Measurements from ENCODE around the gene ZNF70. TPM values are rescaled to one million over a fixed set of nuclear protein-coding genes. Genes with fewer than 3 reads are reported as not detected.
A peak's percentile ranks its signal among the peaks of the same experiment; 100 is the strongest.

The ZNF70 gene
- total and polyA plus RNA-seq, 2 of the 4 experiments (the other 2 are of a cell fraction): 2.3 to 4.3 TPM

- Histone ChIP-seq H2BK15ac (ENCODE audit: low read depth, low read length) (no peak overlapping the region; the same call in 2 of the 3 replicates), H2AFZ (replicated peaks; ENCODE audit: low read length, poor library complexity) (peak overlapping the region; percentile 100), H3K18ac (ENCODE audit: low read depth, low read length) (peak overlapping the region; percentile 36; the same call in 1 of the 2 replicates), H4K5ac (ENCODE audit: low read depth, low read length) (peak overlapping the region; percentile 97), H4K8ac (ENCODE audit: low read depth in 2 of 2, low read length in 2 of 2) (peak overlapping the region; percentile 92 to 97), H3K79me1 (ENCODE audit: low read depth in 1 of 2, low read length in 2 of 2) (peaks cover 10 to 27% of the 10 kb centered on the region in 2 experiments), H3K9me1 (ENCODE audit: insufficient read depth, low read length) (peaks cover 13% of the 10 kb centered on the region), H3K4me2 (ENCODE audit: low read depth, low read length) (peak overlapping the region; percentile 81), H2BK5ac (ENCODE audit: low read depth, low read length, poor library complexity, severe bottlenecking) (peak overlapping the region; percentile 51), H3K56ac (ENCODE audit: extremely low read depth, insufficient read depth, low read length) (peak overlapping the region; percentile 68; the same call in 1 of the 2 replicates), H3K27ac (ENCODE audit: insufficient read depth, low read length) (peak overlapping the region; percentile 65), H3K27me3 (ENCODE audit: control insufficient read depth, insufficient read depth, low read length) (no peaks in the 10 kb centered on the region), H3K9ac (ENCODE audit: low read depth, low read length) (peak overlapping the region; percentile 63), H2AK5ac (ENCODE audit: low read depth, low read length) (0 out of 2 replicates have a peak overlapping the region, but pooled peaks have one; percentile 20), H2BK120ac (ENCODE audit: low read depth, low read length) (peak overlapping the region; percentile 79; the same call in 1 of the 2 replicates), H2BK20ac (ENCODE audit: low read depth, low read length) (peak overlapping the region; percentile 76; the same call in 1 of the 2 replicates), H3K9me3 (ENCODE audit: control insufficient read depth, insufficient read depth, low read length) (no peaks in the 10 kb centered on the region), H3K4me3 (ENCODE audit: insufficient read depth, low read depth, low read length) (peak overlapping the region; percentile 73), H4K20me1 (ENCODE audit: insufficient read depth, low read length) (no peaks in the 10 kb centered on the region), H3K4ac (ENCODE audit: low read depth, low read length) (peak overlapping the region; percentile 91), H3K36me3 (ENCODE audit: control insufficient read depth, insufficient read depth, low read length) (peaks cover 14% of the 10 kb centered on the region), H4K91ac (ENCODE audit: insufficient read depth, low read depth, low read length) (peak overlapping the region; percentile 89), H3K4me1 (ENCODE audit: control insufficient read depth, insufficient read depth, low read length) (0 out of 2 replicates have a peak, but pooled peaks cover 5% of the 10 kb centered on the region), H3K23ac (ENCODE audit: low read depth, low read length) (no peak overlapping the region), H3K14ac (replicated peaks; ENCODE audit: low read depth, low read length) (peak overlapping the region; percentile 92), H2AK9ac (replicated peaks; ENCODE audit: low read depth, low read length, poor library complexity) (peak overlapping the region; percentile 97)
- ATAC-seq (ENCODE audit: low read depth) (peak; percentile 98), DNase-seq (peak; percentile 85)
- intact Hi-C loops (cut with micrococcal nuclease) (no loop called here), dilution Hi-C loops (cut with HindIII; ENCODE audit: low sequenced_read_pairs, unreplicated experiment) (no loop called here), in situ Hi-C loops (cut with MboI; ENCODE audit: low sequenced_read_pairs) (no loop called here)
- WGBS, 2 experiments (ENCODE audit: extremely low coverage in 2 of 2, insufficient read length in 1 of 2): 6% methylated on average over 34 of the region's 84 CpGs; no CpG with 5 or more reads in 1 of the 2 experiments
- ChIA-PET POLR2A (ENCODE audit: unreplicated experiment) (interaction anchor here (0.6 kb wide), 1 partner anchor 140 kb away, joined by 7 read pairs; no protein-coding TSS in a partner anchor), CTCF (no interaction called here)
- no TSS peak for BruUV-seq (replicated peaks)
- TF ChIP-seq CHD1 (IDR thresholded peaks at IDR 0.05; ENCODE audit: low read depth, low read length) (no peak), BHLHE40 (IDR thresholded peaks at IDR 0.05; ENCODE audit: low read depth, low read length) (peak; percentile 96), RCOR1 (IDR thresholded peaks at IDR 0.05; ENCODE audit: insufficient replicate concordance, low read length) (no peak), CEBPB (IDR thresholded peaks at IDR 0.05; ENCODE audit: low read depth, low read length) (peak; percentile 59; the same call in 1 of the 2 replicates), MAZ (IDR thresholded peaks at IDR 0.05; ENCODE audit: borderline replicate concordance, low read depth, low read length) (peak; percentile 97; the same call in 1 of the 2 replicates), POLR2A (IDR thresholded peaks at IDR 0.05; ENCODE audit: low read depth, low read length) (peak; percentile 62; the same call in 1 of the 2 replicates), FOS (IDR thresholded peaks at IDR 0.05; ENCODE audit: low read depth, low read length) (no peak), RAD21 (IDR thresholded peaks at IDR 0.05; ENCODE audit: low read length) (no peak), SMC3 (IDR thresholded peaks at IDR 0.05; ENCODE audit: low read depth, low read length) (peak; percentile 2; the same call in 1 of the 2 replicates), USF2 (IDR thresholded peaks at IDR 0.05; ENCODE audit: low read depth, low read length) (peak; percentile 94), MAFK (IDR thresholded peaks at IDR 0.05; ENCODE audit: low read depth, low read length) (no peak), NFE2L2 (IDR thresholded peaks at IDR 0.05; ENCODE audit: low read depth, low read length) (no peak)
- TF ChIP-seq, protein P1, sequence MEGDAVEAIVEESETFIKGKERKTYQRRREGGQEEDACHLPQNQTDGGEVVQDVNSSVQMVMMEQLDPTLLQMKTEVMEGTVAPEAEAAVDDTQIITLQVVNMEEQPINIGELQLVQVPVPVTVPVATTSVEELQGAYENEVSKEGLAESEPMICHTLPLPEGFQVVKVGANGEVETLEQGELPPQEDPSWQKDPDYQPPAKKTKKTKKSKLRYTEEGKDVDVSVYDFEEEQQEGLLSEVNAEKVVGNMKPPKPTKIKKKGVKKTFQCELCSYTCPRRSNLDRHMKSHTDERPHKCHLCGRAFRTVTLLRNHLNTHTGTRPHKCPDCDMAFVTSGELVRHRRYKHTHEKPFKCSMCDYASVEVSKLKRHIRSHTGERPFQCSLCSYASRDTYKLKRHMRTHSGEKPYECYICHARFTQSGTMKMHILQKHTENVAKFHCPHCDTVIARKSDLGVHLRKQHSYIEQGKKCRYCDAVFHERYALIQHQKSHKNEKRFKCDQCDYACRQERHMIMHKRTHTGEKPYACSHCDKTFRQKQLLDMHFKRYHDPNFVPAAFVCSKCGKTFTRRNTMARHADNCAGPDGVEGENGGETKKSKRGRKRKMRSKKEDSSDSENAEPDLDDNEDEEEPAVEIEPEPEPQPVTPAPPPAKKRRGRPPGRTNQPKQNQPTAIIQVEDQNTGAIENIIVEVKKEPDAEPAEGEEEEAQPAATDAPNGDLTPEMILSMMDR (conservative IDR thresholded peaks at IDR 0.05; ENCODE audit: low read depth, low read length): no peak
These were observed 33.8 kb downstream of the ZNF70 start for GRCh38 chr22:23716811-23717801.

Data from IMR-90 (cell line).